WTC11 (cell line): ENCODE data around the gene BIRC5.
"Not testable (repeated sequence)": the region's sequence is repeated elsewhere in the genome, so short reads cannot be mapped to it uniquely, and the experiment has no call there.

Experiments used
- JAZF1 ChIP-seq: fragments of 250-450 bp; sonication (Bioruptor Pico); IDR thresholded peaks from 2 replicates; pipeline ENCODE4 v1.9.0; 2021; ENCODE audit warnings: moderate library complexity, mild to moderate bottlenecking, inconsistent platforms
- NFE2L1 ChIP-seq: sonication (generic); formaldehyde crosslinking; IDR thresholded peaks from 2 replicates; pipeline ENCODE4 v1.8.1; 2023; ENCODE audit warnings: missing genetic modification reagents
- NR1H2 ChIP-seq: sonication (generic); formaldehyde crosslinking; IDR thresholded peaks from 2 replicates; pipeline ENCODE4 v1.9.0; 2021; ENCODE audit warnings: mild to moderate bottlenecking, moderate library complexity, missing genetic modification reagents
- NR2C2 ChIP-seq: sonication (generic); formaldehyde crosslinking; IDR thresholded peaks from 2 replicates; pipeline ENCODE4 v1.8.0; 2022; ENCODE audit warnings: mild to moderate bottlenecking, missing genetic modification reagents
- RELA ChIP-seq: sonication (generic); formaldehyde crosslinking; IDR thresholded peaks from 2 replicates; pipeline ENCODE4 v1.8.1; 2022; ENCODE audit warnings: missing genetic modification reagents, mild to moderate bottlenecking, borderline replicate concordance
- TEAD1 ChIP-seq: sonication (generic); formaldehyde crosslinking; IDR thresholded peaks from 2 replicates; pipeline ENCODE4 v1.8.0; 2022; ENCODE audit warnings: mild to moderate bottlenecking, missing genetic modification reagents
- TP53 ChIP-seq: sonication (generic); formaldehyde crosslinking; IDR thresholded peaks from 2 replicates; pipeline ENCODE4 v1.8.1; 2023; ENCODE audit warnings: mild to moderate bottlenecking, missing genetic modification reagents
- TF ChIP-seq, protein P1 (sequence below): fragments of 200-600 bp; IDR thresholded peaks from 2 replicates; pipeline ENCODE4 v1.8.0; 2022; ENCODE audit warnings: antibody characterized with exemption
- TF ChIP-seq, protein P2 (sequence below): sonication (generic); formaldehyde crosslinking; conservative IDR thresholded peaks from 2 replicates; pipeline ENCODE4 v1.8.1; 2023; ENCODE audit warnings: mild to moderate bottlenecking, low read depth, missing genetic modification reagents, moderate library complexity
- TF ChIP-seq, protein P3 (sequence below): sonication (generic); formaldehyde crosslinking; IDR thresholded peaks from 2 replicates; pipeline ENCODE4 v1.8.1; 2023; ENCODE audit warnings: mild to moderate bottlenecking, missing genetic modification reagents, moderate library complexity

DNA sequence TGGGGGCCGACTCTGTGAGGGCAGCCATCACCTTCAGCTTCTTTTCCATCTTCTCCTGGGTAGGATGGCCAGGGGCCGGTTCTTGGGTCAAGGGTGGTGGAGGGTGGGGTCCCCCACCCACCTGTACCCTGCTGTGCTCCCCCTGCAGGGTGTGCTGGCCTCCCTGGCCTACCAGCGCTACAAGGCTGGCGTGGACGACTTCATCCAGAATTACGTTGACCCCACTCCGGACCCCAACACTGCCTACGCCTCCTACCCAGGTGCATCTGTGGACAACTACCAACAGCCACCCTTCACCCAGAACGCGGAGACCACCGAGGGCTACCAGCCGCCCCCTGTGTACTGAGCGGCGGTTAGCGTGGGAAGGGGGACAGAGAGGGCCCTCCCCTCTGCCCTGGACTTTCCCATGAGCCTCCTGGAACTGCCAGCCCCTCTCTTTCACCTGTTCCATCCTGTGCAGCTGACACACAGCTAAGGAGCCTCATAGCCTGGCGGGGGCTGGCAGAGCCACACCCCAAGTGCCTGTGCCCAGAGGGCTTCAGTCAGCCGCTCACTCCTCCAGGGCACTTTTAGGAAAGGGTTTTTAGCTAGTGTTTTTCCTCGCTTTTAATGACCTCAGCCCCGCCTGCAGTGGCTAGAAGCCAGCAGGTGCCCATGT lies 42.3 kb upstream of the BIRC5 start:
- TF ChIP-seq, protein P1, sequence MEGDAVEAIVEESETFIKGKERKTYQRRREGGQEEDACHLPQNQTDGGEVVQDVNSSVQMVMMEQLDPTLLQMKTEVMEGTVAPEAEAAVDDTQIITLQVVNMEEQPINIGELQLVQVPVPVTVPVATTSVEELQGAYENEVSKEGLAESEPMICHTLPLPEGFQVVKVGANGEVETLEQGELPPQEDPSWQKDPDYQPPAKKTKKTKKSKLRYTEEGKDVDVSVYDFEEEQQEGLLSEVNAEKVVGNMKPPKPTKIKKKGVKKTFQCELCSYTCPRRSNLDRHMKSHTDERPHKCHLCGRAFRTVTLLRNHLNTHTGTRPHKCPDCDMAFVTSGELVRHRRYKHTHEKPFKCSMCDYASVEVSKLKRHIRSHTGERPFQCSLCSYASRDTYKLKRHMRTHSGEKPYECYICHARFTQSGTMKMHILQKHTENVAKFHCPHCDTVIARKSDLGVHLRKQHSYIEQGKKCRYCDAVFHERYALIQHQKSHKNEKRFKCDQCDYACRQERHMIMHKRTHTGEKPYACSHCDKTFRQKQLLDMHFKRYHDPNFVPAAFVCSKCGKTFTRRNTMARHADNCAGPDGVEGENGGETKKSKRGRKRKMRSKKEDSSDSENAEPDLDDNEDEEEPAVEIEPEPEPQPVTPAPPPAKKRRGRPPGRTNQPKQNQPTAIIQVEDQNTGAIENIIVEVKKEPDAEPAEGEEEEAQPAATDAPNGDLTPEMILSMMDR: not testable (repeated sequence)
- not testable (repeated sequence) for TF ChIP-seq TP53 (CRISPR knock-in tag); NR2C2 (CRISPR knock-in tag); RELA (CRISPR knock-in tag); JAZF1; TEAD1 (CRISPR knock-in tag); NR1H2 (CRISPR knock-in tag); NFE2L1 (CRISPR knock-in tag)
- TF ChIP-seq, protein P2, sequence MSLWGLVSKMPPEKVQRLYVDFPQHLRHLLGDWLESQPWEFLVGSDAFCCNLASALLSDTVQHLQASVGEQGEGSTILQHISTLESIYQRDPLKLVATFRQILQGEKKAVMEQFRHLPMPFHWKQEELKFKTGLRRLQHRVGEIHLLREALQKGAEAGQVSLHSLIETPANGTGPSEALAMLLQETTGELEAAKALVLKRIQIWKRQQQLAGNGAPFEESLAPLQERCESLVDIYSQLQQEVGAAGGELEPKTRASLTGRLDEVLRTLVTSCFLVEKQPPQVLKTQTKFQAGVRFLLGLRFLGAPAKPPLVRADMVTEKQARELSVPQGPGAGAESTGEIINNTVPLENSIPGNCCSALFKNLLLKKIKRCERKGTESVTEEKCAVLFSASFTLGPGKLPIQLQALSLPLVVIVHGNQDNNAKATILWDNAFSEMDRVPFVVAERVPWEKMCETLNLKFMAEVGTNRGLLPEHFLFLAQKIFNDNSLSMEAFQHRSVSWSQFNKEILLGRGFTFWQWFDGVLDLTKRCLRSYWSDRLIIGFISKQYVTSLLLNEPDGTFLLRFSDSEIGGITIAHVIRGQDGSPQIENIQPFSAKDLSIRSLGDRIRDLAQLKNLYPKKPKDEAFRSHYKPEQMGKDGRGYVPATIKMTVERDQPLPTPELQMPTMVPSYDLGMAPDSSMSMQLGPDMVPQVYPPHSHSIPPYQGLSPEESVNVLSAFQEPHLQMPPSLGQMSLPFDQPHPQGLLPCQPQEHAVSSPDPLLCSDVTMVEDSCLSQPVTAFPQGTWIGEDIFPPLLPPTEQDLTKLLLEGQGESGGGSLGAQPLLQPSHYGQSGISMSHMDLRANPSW (CRISPR knock-in tag): not testable (repeated sequence)
- TF ChIP-seq, protein P3, sequence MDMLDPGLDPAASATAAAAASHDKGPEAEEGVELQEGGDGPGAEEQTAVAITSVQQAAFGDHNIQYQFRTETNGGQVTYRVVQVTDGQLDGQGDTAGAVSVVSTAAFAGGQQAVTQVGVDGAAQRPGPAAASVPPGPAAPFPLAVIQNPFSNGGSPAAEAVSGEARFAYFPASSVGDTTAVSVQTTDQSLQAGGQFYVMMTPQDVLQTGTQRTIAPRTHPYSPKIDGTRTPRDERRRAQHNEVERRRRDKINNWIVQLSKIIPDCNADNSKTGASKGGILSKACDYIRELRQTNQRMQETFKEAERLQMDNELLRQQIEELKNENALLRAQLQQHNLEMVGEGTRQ (CRISPR knock-in tag): not testable (repeated sequence)
